ENCODE data around the gene HTT.

DNA sequence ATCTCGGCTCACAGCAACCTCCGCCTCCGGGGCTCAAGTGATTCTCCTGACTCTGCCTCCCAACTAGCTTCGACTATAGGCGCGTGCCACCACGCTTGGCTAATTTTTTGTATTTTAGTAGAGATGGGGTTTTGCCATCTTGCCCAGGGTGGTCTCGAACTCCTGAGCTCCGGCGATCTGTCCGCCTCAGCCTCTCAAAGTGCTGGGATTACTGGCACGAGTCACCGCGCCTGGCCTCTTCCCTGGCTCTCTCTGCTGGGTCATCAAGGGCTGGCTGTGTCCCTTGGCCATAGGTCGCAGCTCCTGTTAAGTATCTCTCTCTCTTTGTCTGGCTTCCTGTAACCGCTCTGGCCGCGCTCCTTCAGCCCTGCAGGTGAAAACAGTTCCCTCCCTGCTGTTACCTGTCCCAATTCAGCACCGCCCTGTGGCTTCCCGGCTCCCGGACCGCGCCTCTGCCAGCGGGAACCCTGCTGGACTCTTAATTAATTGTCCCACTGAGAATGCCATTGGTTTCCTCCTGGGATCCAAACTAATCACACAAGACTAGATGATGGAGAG is 217.0 kb downstream of the HTT start:
- TF ChIP-seq, protein P1, sequence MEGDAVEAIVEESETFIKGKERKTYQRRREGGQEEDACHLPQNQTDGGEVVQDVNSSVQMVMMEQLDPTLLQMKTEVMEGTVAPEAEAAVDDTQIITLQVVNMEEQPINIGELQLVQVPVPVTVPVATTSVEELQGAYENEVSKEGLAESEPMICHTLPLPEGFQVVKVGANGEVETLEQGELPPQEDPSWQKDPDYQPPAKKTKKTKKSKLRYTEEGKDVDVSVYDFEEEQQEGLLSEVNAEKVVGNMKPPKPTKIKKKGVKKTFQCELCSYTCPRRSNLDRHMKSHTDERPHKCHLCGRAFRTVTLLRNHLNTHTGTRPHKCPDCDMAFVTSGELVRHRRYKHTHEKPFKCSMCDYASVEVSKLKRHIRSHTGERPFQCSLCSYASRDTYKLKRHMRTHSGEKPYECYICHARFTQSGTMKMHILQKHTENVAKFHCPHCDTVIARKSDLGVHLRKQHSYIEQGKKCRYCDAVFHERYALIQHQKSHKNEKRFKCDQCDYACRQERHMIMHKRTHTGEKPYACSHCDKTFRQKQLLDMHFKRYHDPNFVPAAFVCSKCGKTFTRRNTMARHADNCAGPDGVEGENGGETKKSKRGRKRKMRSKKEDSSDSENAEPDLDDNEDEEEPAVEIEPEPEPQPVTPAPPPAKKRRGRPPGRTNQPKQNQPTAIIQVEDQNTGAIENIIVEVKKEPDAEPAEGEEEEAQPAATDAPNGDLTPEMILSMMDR (IDR thresholded peaks at IDR 0.05 in 8 of 11, conservative IDR thresholded peaks at IDR 0.05 in 3 of 11), result no peak
- TF ChIP-seq POLR2AphosphoS5 (IDR thresholded peaks at IDR 0.05), result no peak

Data from spleen (tissue), 7 donors.